NCI-H345 (cell line): ENCODE data around the gene TAF13.
A peak's percentile ranks its signal among the peaks of the same experiment; 100 is the strongest.

Experiments used
- DNase-seq: peaks from one replicate; lab custom pipeline; 2025; lab: John Stamatoyannopoulos, UW

Gene TAF13, protein sequence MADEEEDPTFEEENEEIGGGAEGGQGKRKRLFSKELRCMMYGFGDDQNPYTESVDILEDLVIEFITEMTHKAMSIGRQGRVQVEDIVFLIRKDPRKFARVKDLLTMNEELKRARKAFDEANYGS

DNA sequence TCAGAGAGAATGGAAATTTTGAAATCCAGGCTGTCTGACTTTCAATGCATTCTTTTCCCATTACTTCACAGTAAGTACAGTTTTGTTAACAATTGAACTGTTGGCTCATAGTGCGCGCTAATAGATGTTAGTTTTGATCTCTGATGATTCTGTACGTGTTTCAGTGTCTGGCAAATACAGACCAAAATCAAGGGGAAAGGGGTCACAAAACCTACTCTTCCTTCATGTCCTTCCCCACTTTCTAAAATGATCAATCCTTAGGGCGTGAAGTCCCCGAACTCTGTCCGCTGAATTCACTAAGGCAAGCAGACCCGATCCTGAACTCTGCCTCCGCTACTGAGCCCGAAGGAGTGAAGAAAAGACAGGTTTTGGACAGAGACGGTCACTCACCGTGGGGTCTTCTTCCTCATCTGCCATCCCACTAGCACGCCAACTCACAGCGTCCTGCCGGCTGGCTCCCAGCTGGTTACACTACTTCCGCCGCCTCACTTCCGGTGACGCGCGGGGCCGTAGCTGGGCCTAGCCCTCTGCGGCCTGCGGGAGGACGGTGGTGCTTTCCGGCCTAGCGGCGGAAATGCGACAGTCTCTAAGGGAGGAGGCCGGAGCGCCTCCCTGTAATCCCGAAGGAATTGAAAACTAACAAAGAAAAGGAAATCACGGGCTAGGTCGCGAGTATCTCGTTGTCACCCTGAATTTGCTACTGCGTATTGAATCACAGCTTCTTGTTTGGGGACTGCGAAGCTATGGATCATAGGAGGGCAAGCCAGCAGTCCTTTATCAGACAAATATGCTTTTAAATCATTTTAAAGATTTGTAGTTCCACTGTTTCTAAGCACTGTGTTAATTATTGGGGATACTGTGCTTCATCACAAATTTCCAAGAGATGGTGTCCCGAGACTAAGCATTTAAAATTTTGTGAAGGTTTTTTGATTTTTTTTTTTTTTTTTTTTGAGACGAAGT, at the start of gene TAF13:
TSS of gene TAF13 (minus strand) at position 473 of the 960 bp plus-strand sequence. CDS start at position 417, 56 bp downstream.
- DNase-seq: peak; percentile 98

DNA sequence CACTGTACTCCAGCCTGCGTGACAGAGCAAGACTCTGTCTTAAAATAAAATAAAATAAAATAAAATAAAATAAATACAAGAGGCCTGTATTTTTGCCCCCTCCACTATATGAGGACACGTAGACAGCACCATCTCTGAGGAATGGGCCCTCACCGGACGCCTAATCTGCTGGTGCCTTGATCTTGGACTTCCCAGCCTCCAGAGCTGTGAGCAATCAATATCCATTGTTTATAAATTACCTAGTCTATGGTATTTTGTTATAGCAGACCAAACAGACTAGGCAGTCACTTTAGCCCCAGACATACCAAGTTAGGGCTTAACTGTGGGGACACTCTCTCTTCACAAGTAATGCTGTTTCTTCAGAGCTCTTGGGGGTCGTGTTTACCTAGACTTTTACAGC, 44.6 kb upstream of the TAF13 start:
- DNase-seq: no peak

DNA sequence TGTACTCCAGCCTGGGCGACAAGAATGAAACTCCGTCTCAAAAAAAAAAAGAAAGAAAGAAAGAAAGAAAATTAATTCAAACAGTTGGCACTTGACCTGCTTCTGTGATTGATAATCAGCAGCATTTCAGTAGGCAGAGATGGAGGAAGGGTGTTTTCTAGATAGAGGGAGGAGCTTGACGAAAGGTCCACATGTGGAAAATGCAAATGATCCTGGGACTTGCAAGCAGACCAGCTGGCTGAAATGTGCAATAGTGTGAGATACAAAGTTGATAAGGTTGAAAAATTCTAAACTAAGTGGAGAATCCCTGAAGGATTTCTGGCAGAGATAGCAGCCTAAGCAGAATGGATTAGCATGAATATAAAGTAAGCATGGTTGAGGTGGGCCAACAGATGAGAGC, 42.3 kb upstream of the TAF13 start:
- no peak for DNase-seq

DNA sequence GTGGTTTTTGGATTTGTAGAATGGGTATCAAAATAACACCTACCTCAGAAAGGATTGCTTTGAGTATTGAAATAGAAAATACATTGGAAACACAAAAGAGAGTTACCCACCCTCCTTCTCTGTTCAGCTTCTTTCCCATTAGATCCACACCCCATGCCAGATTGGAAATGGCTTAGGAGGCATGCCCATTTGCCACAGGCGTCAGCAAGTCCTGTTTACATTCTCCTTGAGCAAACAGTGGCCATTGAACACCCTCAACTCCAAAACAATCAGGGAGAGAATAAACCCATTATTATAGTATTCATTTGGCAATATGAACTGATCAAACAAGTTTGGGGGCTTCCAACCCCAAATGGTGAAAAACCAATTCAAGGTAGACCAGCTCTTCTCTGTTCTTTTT, 40.5 kb upstream of the TAF13 start:
- peak; percentile 79 for DNase-seq

DNA sequence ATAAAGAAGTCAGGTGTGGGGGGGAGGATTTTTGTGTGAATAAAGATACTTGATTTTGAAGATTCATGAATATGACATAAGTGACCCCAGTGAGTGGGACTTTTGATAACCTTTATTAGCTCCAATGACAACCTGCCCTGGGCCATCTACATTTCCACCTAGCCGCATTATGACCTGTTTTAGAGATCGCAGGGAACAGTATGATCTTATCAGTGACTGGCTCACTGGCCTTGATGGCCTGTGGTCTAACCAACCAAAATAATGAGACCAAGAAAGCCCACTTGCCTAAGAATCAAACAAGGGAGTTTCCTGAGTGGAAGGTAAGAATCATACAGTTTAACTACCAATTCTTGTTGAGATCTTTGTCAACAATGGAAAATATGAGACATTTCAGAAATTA, 39.9 kb upstream of the TAF13 start:
- no peak for DNase-seq

DNA sequence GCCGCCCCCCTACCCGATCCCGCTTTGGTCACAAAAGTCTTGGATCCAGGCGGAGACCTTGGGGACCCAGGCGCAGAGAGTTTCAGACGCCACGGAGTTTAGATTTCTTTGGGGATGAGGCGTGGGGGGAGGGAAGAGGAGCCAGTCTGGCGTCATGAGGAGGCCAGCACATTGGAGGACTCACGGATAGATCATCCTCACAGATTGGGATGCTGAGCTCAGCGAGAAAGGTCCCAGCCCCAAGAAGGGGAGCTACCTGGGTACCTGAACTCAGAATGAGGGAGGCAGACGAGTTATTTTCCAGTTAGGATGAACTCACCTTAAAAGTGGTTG, 38.5 kb upstream of the TAF13 start:
- peak; percentile 46 for DNase-seq

DNA sequence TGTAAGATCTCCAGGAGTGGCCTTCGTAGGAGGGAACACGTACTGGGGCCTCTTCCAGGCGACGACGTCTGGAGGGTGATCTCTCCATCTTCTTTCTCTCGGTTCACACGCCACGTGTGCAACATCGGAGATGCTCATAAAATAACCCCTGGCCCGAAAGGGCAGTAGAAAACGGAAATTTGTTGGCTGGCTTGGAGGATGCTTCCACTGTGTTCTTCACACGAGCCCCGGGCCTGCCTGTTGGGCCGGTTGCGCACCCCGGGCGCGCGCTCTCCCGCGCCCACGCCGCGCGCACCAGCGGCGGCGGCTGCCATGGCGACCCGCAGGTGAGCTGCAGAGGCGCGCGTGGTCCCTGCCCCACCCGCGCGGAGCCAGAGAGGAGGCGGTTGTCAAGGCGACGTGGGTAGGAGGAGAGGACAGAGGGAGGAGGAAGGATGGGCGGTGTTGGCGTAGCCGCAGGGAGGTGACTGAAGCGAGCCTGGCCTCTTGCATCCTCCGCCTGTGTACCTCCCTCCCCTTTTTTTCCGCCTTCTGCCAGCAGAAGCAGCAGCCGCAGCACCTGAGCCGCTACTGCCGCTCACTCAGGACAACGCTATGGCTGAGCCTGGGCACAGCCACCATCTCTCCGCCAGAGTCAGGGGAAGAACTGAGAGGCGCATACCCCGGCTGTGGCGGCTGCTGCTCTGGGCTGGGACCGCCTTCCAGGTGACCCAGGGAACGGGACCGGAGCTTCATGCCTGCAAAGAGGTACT, 38.0 kb upstream of the TAF13 start, which contains the start of gene ELAPOR1:
TSS of gene ELAPOR1 (plus strand) at position 526 of the 752 bp plus-strand sequence. CDS start at position 595, 69 bp downstream.
- peak; percentile 89 for DNase-seq

DNA sequence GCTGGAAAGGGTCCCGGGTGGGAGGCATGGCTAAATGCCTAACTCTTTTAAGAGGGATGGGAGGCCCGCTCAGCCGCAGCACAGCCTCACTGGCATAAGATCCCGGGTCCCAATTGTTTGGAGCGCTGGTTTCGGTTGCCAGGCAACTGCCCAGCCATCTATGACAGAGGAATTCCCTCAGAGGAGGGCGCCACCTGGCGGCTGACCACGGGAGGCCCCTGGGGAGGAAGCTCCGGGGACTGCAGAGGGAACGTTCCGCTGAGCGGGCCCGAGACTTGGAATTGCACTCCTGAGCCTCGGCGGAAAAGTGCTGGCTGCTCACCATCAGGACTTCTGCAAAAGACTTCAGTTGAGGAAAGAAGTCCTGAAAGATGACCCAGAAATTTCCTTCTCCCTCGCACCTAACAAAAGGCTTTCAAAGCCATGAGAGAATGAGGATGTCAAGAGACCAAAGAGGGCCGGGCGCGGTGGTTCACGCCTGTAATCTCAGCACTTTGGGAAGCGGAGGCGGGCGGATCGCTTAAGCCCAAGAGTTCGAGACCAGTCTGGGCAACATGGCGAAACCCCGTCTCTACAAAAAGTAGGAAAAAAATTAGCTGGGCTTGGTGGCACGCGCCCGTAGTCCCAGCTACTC, 37.0 kb upstream of the TAF13 start:
- DNase-seq: peak; percentile 97

DNA sequence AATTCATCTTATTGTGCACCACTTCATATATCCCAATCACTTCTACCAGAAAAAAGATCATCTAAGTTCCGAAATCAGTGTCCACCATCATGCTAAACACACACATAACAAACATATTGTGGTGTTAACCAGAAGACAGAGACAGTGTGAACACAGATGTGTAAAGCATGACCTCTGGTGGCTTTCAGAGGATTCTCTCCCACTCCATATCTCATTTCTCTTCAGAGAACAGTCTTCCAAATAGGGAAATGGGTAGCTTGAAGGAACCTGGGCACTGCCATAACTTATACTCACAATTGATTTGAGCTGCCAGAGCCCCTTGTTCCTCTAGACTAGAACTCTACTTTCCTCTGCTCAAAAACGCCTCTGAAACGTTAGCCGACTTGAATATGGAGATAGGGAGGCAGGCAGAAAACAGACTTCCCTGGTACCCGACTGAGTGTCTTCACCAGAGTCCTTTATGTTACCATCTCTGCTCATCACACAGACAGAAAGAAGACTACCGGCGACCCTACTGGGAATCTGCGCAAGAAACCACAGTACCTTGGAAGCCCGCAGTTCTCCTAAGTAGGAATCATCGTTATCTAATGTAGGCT, 36.4 kb upstream of the TAF13 start:
- DNase-seq: peak; percentile 38

DNA sequence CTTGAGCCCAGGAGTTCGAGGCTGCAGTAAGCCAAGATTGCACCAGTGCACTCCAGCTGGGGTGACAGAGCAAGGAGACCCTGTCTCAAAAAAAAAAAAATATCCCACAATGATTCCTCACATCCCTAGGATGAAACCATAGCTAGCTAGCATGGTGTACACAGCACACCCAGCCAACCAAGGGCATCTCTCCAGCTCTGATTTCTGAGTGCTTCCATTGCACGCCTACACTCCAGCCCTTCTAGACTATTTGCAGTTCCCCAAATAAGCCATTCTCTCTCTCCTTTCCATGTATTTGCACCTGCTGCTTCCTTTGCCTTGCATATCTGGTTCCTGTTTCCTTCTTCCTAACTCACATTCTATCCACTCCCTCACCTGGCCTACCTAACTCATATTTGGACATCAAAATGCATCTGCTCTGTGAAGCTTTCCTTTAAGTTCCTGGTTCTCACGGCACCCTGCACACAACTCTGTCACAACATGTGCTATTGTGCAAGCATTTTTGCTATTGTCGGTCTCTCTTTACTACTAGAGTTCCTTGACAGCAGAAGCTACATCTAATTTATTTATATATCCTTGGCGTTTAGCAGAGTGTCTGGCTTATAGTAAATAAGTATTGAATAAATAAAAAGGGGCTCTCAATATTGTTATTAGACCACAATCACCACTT, 35.7 kb upstream of the TAF13 start:
- DNase-seq: no peak

DNA sequence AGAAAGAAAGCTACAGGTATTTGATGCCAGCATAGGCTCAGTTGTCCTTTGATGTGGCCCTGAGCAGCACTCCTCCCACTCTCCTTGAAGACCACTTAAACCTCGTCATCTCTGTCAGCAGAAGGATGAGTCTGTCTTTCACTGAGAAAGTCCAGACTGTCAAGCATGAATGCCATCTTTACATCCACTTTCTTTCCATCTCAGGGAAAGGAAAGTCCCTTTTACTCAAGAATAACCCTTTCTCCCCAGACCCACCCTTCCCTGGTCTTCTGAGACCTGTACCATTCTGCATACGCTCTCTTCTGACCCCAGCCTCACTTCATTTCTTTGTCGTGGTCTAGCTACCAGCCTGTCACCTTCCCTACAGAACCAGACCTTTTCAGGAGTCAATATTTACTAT, 34.1 kb upstream of the TAF13 start:
- DNase-seq: no peak

DNA sequence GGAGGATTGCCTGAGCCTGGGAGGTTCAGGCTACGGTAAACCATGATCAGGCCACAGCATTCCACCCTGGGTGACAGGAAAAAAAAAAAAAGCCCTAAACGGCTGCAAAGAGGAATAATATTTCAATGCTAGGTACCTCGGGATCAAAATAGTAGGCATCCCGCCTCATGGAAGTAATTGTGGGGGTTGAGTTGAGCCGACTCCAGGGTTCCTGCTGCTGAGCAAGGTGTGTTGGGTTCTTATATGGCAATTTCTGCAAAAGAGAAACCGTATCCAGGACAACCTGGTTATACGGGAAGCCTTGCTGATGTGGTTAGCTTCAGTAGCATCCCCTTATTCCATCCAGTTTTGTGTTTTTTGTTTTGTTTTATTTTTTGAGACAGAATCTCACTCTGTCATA, 32.0 kb upstream of the TAF13 start:
- no peak for DNase-seq

DNA sequence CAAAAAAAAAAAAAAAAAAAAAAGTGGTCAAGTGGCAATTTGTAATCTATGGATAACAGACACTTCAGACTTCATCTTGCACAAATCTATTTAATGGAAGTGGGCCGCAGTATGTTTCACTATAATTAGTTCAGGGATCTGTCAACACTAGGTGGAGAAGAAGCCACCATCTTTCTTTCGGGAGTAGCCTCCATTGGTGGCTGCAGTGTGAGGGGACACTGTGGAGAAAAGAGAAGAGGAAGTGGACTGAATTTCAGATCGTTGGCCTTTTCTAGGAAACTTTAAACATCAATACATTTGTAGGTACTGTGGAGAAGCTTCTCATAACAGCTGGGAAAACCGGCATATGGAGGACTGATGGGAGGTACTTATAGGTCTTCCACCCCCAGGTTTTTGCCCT, 30.1 kb upstream of the TAF13 start:
- no peak for DNase-seq

DNA sequence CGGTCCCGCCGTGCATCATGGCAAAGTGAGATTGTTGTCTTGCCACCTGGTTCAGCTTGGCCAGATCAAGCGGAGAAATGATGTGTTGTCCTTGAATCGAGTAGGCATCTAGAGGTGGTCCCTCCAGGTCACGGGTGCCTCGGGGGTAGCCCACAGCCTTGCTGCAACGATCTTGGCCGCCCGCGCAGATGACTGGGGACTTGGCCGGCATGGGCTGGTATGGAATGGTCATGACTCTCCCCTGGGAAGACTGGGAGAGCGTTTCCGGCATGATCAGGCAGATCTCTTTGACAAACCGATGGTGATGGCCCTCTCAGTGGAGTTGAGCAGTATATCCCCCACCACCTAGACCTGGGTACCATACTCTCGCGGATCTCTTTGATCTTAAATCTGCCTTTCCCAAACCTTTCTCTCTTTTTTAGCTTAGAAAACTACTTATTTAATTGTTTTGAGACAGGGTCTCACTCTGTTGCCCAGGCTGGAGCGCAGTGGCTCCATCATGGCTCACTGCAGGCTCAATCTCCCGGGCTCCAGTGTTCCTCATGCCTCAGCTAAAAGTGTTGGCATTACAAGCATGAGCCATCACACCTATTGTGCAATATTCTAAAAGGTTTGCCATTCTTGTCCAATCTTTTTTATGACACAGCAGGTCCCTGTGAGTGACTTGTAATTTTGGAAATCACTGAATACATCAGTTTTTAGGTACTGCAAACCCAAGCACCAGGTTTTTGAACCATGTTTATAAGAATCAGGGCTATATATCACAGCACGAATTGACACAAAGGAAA, 28.8 kb upstream of the TAF13 start:
- no peak for DNase-seq

DNA sequence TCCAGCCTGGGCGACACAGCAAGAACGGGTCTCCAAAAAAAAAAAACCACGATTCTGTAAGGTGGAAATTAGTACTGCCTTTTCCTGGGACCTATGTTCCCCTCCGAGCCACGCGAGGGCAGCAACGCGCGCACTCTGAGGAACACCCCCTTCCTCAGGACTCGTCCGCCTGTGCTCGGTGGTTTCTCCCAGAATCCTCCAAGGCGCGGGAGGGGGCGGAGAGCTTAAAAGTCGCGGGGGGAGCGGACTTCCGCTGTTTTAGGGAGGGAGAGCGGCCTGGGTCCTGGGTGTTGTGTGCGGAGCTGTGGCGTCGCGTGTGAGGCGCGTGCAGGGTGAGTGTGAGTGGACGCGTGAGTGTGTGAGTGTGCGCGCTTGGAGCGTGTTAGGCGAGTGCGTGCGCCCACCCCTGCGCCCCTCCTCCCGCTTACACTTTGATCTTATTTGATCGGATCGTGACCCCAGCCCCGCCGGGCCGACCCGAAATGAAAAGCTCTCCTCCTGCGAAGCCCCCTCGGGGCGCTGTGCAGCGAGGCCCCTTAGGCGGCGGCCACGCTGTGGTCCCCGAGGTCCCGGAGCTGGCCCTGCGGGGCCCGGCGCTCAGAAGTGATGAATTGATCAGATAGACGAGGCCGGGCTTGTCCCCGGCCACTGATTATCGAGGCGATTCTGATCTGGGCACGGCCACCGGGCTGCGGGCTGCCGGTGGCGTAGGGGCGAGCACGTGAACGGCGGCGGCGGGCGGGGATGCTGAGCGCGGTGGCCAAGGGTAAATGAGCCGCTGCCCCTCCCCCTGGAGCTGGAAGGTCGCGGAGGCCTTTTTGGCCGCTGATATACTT, 24.4 kb upstream of the TAF13 start:
- DNase-seq: peak; percentile 98

DNA sequence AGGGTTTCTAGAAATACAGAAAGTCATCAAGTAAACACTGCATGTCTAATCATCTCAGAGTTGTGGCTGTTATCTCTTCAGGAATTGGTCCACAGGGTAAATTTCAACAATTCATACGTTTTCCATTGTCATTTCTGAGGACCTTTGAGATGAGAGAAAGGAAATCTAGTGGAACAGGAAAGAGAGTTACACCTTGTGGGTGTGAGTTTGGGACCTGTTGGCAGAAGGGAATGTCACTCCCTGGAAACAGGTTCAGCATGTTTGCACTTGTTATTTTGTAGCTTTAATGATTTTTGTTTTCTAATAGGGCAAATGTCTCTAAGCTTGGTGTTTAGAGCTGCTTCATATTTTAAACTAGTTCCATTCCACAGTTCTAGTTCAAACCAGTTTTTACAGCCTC, 20.3 kb upstream of the TAF13 start:
- DNase-seq: no peak

DNA sequence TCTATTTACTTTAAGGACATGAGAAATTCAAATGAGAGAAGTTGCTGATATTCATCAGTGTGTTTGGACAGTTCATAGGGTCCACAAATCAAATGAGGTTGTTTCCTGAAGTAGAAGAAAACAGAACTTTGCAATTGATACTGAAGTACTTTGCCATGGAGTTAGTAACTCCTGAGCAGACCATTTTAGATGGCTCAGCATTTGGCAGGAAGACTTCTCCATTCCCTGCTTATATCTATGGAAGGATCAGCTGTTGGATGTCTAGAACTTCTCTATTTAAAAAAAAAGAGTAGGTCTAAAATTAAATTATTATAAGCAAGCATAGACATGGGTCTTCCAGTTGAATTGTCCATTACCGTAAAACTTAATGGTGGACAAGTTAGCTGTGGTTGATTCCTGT, 19.8 kb upstream of the TAF13 start:
- DNase-seq: no peak

DNA sequence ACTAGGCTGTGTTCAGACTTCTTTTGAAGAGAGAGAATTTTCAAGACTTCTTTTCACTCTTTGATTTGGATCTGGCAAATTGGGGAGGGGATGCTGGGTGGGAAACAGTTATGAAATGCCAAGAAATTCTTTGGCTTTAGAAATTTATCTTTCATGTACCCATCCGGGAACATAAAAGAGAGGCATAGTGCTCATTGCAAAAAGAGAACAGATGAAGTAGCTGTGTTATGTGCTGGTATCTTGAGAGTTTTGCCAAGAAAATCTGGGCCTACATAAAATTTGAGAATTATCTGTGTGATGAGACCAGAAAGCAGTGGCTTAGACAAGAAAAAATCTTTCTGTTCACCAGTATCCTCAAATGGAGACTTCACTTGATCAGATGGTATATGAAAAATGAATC, 19.1 kb upstream of the TAF13 start:
- no peak for DNase-seq

DNA sequence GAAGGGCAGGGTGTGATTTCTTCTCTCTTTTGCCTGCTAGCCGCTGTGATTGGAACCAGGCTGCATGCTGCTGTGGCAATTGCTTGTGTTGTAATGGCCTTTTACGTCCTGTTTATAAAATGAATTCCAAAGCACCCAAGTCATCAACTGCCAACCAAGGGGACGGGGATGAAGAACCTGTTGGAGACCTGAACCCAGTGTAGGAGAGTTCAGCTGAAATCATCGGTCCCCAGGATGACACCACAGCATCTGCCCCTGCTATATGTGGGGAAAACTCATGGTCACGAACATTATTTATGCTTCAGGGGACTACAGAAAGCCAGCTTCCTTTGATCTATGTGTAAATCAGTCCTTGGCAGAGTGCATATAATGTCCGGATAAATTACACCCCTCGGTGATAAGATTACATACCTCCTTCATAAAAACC, 18.6 kb upstream of the TAF13 start:
- DNase-seq: no peak

DNA sequence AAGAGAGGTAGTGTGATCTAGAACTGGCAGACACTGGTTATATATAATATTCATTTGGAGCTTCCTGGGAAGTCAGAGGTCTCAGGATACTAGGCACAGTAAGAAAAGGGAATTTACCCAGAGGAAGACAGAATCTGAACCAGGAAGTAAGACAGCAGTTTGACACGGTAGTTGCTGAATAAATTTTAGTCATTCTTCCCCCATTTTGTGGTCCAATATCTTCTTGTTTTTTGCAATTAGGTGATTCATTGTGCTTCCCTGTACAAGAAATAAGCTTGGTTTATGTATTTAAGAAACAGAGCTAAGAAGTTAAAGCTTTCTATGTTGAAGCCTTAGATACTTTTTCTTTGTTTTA, 16.0 kb upstream of the TAF13 start:
- DNase-seq: no peak
